MM.1S (cell line): ENCODE data around the gene CLEC16A.

Experiments
- EZH2 ChIP-seq: fragments of 300-600 bp; sonication (generic); optimal IDR thresholded peaks from 2 replicates; pipeline ENCODE3; 2017; ENCODE audit warnings: low read depth, mild to moderate bottlenecking, antibody characterized with exemption, low read length, mixed read lengths
- TF ChIP-seq, protein P1 (sequence below): fragments of 300-600 bp; sonication (generic); IDR thresholded peaks from 2 replicates; pipeline ENCODE4 v1.5.1; 2016; ENCODE audit warnings: antibody characterized with exemption, low read length, mixed read lengths

GRCh38 chr16:11202260-11203091, 258.1 kb downstream of the CLEC16A start:
- TF ChIP-seq, protein P1, sequence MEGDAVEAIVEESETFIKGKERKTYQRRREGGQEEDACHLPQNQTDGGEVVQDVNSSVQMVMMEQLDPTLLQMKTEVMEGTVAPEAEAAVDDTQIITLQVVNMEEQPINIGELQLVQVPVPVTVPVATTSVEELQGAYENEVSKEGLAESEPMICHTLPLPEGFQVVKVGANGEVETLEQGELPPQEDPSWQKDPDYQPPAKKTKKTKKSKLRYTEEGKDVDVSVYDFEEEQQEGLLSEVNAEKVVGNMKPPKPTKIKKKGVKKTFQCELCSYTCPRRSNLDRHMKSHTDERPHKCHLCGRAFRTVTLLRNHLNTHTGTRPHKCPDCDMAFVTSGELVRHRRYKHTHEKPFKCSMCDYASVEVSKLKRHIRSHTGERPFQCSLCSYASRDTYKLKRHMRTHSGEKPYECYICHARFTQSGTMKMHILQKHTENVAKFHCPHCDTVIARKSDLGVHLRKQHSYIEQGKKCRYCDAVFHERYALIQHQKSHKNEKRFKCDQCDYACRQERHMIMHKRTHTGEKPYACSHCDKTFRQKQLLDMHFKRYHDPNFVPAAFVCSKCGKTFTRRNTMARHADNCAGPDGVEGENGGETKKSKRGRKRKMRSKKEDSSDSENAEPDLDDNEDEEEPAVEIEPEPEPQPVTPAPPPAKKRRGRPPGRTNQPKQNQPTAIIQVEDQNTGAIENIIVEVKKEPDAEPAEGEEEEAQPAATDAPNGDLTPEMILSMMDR, result no peak
- no peak for TF ChIP-seq EZH2
